ENCODE data around the gene PHF20.
"Not testable (repeated sequence)": the region's sequence is repeated elsewhere in the genome, so short reads cannot be mapped to it uniquely, and the experiment has no call there.

The PHF20 gene

DNA sequence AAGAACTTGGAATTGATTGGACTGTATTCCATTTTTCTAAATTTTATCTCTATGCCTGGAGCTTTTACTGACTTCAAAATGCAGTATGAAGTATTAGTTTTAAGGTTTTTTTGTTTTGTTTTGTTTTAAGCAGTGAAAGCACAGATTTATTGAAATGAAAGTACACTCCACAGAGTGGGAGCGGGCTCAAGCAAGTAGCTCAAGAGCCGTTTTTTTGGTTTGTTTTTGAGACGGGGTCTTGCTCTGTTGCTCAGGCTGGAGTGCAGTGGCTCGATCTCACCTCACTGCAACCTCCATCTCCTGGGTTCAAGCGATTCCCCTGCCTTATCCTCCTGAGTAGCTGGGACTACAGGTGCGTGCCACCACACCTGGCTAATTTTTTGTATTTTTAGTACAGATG, 72.1 kb downstream of the PHF20 start:
- DNase-seq: not testable (repeated sequence)

DNA sequence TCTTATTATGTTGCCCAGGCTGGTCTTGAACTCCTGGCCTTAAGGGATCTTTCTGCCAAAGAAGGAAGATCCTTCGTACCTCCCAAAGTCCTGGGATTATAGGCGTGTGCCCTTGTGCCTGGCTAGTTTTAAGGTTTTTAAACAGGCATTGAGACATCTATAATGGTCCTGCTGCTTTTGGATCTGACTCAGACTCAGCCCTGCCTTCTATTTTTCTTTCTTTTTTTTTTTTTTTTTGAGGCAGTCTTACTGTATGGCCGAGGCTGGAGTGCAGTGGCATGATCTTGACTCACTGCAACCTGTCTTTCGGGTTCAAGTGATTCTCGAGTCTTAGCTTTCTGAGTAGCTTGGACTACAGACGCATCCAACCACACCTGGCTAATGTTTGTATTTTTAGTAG, 73.7 kb downstream of the PHF20 start:
- no peak for DNase-seq

DNA sequence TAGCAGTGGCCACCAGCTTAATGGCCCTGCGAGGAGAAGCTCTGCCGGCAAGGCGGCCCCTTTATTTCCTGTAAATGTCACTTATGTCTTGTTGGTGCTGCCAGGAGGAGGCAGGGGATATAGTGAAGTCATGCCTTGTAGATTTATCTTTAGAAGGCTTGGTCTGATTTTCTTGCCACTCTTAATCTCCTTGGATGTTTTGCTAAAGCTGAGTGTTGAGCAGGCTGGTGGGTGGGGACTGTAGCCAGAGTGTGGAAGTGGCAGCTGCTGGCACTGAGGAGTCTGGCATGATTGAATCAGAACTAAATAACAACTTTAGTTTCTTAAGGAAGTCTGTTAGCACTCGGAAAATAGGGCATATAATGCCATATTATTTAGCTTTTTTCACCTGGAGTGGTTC, 77.9 kb downstream of the PHF20 start:
- DNase-seq: no peak

- DNase-seq: not testable (repeated sequence)
These were observed 79.8 kb downstream of the PHF20 start for GRCh38 chr20:35851659-35852058.

DNA sequence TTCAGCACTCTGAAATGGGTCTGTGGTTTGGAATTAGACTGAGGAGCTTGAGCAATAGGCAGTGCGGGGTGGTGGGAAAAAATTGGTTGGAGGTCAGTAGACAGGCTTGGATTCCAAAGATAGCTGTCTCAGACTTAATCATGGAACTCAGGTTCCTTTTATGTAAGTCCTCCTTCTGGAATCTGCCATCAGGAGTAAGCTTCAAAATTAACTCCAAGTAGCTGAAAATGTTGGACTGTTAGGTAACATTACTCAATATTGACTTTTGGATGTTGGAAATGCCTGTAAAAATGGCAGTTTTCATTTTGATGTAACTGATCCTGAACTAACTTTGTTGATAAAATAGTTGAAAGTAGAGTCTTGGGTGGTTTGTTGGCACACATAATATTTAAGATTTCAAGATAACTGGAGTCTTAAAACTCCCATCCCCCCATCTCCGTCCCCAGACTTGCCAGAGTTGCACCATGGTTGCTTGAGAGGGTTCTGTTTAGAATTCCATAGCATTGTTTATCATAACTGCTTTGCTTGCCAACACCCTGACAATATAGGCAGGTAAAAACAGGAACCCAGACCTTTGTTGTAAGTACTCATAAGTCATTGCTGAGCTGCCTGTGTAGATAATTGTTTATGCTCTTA, 83.0 kb downstream of the PHF20 start:
- DNase-seq: no peak

DNA sequence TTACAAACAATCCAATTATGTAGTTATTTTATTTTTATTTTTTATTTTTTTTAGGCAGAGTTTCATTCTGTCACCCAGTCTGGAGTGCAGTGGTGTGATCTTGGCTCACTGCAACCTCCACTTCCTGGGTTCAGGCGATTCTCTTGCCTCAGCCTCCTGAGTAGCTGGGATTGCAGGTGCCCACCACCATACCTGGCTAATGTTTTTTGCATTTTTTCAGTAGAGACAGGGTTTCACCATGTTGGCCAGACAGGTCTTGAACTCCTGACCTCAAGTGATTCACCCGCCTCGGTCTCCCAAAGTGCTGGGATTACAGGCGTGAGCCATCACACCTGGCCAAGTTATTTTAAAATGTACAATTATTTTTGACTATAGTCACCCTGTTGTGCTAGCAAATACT, 83.8 kb downstream of the PHF20 start:
- not testable (repeated sequence) for DNase-seq

DNA sequence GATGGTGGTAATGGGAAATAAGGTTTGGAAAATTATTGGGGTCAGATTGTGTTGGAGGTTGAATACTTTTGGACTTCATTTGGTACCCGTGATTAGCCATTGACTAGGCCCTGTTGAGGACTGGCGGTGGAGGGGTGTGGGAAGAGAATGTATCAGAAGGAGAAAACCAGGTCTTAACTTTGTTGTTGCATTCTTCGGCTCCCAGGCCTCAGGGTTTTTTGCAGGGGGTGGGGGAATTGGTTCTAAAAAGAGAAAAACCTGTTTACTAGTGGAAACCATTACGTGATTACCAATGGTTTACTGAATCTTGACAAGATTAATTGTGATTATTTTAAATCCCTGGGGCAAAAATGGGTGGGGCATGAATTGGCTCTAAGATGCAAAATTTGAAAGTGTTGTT, 85.1 kb downstream of the PHF20 start:
- DNase-seq: no peak

- no peak for DNase-seq
These were observed 94.8 kb downstream of the PHF20 start for GRCh38 chr20:35866418-35867202.

GRCh38 chr20:35870541-35871258, 98.9 kb downstream of the PHF20 start:
- DNase-seq: no peak

DNA sequence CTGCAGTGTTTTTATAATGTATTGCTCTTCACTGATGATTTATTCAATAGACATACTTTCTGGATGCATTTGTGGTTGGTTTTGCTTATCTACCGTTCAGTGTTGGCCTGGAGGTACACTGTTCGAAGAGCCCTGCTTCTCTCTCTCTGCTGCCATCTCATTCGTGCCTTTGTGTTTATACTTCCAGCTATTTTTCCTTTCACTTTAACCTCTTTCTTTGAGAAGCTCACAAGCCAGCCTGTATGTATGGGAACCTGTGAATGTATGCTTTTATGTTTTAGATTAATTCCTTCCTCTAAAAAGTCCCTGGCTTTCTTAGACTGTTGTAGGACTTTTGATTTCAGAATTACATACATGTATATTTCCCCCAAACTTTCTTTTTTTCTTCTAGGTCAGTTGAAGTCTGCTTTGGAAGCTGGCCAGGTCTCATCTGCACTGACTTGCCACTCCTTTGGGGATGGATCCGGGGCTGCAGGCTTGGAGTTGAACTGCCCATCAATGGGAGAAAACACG, 99.5 kb downstream of the PHF20 start:
- DNase-seq: no peak

DNA sequence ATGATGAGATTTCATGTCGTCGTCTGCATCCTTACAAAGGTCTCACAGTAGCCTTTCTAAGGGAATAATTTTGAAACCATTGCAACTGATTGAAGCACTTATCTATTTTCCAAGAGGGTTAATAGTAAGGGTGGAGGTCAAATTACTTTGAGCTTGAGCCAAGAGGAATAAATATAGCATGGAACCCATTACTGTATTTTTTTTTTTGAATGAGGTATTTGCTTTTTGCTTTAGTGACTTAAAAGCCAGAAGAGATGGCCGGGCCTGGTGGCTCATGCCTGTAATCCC, 104.2 kb downstream of the PHF20 start:
- DNase-seq: no peak

DNA sequence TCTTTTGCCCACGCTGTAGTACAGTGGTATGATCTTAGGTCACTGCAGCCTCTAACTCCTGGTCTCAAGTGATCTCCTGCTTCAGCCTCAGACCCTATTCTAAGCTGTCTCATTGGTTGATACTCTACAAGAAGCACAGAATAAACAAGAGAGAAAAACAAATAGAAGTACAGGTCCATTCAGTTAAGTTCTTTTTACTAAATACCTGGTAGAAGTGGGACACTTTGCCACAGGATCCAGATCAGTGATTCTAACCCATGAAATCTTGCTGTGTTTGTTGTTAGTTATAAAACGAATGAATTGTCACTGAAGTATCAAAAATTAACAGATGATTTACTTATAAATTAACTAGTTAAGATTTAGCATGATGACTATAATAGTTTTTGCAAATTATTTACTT, 105.8 kb downstream of the PHF20 start:
- DNase-seq: no peak

DNA sequence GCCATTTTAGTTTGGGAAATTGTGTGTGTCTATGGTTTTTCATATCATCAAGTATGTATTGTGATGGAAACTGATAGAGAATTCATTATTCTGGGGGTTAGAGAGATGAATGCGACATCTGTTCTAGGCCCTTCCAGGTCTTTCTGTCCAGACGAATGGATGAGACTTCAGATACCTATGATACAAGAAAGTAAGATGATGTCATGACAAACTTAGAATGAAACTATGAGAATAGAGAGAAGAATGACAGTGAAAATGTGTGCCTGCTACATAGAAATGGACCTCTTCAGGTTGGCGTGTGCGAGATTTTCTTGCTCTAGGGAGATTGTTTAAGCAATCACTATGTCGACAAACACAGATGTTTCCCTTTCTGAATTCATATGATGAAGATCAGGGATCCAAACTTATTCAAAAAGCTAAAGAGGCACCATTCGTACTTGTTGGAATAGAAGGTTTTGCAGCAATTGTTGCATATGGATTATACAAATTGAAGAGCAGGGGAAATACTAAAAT, 106.4 kb downstream of the PHF20 start:
- DNase-seq: no peak

- no peak for DNase-seq
These were observed 109.9 kb downstream of the PHF20 start for GRCh38 chr20:35881676-35882075.

DNA sequence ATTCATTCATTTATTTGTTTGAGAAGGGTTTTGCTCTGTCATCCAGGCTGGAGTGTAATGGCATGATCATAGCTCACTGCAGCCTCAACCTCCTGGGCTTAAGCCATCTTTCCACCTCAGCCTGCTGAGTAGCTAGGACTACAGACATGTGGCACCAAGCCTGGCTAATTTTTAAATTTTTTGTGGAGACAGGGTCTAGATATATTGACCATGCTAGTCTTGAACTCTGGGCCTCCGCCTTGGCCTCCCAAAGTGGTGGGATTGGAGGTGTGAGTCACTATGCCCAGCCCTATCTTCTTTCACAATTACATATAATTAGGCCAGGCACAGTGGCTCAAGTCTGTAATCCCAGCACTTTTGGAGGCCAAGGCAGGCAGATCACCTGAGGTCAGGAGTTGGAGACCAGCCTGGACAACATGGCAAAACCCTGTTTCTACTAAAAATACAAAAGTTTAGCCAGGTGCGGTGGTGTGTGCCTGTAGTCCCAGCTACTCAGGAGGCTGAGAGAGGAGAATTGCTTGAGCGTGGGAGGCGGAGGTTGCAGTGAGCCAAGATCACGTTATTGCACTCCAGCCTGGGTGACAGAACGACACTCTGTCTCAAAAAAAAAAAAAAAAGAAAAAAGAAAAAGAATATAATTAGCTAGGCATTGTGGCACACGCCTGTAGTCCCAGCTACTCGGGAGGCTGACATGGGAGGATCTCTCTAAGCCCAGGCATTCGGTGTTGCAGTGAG, 110.8 kb downstream of the PHF20 start:
- DNase-seq: not testable (repeated sequence)

GRCh38 chr20:35883336-35883777, 111.5 kb downstream of the PHF20 start:
- DNase-seq: no peak

GRCh38 chr20:35883778-35884540, 112.1 kb downstream of the PHF20 start:
- DNase-seq: no peak

GRCh38 chr20:35884541-35884865, 112.7 kb downstream of the PHF20 start:
- no peak for DNase-seq

GRCh38 chr20:35885212-35885611, 113.4 kb downstream of the PHF20 start:
- no peak for DNase-seq

DNA sequence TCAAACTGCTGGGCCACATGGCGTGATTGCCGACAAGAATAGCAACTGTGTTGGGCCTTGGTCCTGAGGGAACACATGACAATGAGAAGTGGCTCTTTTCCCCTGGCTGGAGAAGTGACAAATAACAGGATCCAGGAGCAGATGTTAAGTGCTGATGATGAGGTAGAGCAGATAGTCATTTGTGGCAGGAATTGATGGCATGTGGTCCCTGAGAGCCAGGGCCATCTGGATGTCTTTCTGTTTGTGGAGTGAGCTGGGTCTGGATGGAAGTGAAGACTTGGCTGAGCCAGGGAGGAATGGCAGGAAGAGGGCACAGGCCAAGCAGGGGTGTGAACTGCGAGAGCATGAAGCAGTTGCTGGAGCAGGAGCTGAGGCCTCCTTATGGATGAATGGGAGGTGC, 114.7 kb downstream of the PHF20 start:
- no peak for DNase-seq

- no peak for DNase-seq
These were observed 115.7 kb downstream of the PHF20 start for GRCh38 chr20:35887393-35888064.

DNA sequence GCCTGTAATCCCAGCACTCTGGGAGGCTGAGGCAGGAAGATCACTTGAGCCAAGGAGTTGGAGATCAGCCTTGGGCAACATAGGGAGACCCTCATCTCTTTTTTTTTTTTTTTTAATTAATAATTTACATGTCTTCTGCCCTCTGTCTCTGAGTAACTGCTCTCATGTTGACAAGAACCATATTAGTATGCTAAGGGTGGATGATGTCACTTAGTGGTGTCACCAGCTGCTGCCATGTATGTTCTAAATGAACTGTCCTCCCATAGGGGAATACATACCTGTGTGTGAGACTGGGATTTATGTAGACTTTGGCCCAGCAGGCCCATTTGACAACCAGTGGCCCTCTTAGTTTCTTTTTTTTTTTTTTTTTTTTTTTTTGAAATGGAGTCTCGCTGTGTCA, 116.8 kb downstream of the PHF20 start:
- DNase-seq: no peak
